Measurements from ENCODE around the gene SIK3.
"Not testable (repeated sequence)": the region's sequence is repeated elsewhere in the genome, so short reads cannot be mapped to it uniquely, and the experiment has no call there.

SIK3 gene

GRCh38 chr11:116835042-116835772 is 263.0 kb downstream of the SIK3 start:
- peak; percentile 78 for DNase-seq

DNA sequence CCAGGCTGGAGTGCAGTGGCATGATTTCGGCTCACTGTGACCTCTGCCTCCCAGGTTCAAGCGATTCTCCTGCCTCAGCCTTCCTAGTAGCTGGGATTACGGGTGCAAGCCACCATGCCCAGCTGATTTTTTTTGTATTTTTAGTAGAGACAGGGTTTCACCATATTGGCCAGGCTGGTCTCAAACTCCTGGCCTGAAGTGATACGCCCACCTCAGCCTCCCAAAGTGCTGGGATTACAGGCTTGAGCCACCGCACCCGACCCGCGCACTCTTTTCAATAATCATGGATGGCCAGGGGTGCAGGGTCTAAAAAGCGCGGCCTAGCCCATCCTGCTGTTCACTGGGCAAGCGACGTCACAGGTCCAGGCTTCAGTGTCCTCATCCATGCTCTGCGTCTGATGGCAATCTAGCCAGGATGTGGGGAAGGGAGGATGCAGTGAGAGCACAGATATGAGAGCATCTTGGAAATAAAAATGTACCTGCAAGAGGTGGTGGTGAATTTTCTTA is 263.6 kb downstream of the SIK3 start:
- DNase-seq = not testable (repeated sequence)

GRCh38 chr11:116833816-116834534 is 264.3 kb downstream of the SIK3 start:
- DNase-seq = no peak

DNA sequence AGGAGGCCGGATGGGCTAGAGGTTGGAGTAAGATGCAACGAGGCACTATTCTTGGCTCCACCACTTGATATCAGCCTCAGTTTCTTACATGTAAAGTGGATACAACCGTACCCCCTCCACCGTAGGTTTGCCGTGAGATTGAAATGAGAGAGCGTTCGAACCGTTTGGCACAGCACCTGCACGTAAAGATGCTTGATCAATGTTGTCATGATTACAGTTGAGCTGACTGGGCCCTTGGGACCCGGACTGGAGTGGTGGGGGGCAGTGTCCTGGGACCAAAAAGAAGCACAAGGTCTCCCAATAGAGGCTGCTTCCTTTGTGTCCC is 264.8 kb downstream of the SIK3 start:
- no peak for DNase-seq

DNA sequence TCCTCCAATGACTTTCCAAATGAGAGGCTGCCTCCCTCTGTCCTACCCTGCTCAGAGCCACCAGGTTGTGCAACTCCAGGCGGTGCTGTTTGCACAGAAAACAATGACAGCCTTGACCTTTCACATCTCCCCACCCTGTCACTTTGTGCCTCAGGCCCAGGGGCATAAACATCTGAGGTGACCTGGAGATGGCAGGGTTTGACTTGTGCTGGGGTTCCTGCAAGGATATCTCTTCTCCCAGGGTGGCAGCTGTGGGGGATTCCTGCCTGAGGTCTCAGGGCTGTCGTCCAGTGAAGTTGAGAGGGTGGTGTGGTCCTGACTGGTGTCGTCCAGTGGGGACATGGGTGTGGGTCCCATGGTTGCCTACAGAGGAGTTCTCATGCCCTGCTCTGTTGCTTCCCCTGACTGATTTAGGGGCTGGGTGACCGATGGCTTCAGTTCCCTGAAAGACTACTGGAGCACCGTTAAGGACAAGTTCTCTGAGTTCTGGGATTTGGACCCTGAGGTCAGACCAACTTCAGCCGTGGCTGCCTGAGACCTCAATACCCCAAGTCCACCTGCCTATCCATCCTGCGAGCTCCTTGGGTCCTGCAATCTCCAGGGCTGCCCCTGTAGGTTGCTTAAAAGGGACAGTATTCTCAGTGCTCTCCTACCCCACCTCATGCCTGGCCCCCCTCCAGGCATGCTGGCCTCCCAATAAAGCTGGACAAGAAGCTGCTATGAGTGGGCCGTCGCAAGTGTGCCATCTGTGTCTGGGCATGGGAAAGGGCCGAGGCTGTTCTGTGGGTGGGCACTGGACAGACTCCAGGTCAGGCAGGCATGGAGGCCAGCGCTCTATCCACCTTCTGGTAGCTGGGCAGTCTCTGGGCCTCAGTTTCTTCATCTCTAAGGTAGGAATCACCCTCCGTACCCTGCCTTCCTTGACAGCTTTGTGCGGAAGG is 265.6 kb downstream of the SIK3 start:
- no peak for DNase-seq

- DNase-seq = no peak
Measured at GRCh38 chr11:116831790-116832349, 266.4 kb downstream of the SIK3 start.

DNA sequence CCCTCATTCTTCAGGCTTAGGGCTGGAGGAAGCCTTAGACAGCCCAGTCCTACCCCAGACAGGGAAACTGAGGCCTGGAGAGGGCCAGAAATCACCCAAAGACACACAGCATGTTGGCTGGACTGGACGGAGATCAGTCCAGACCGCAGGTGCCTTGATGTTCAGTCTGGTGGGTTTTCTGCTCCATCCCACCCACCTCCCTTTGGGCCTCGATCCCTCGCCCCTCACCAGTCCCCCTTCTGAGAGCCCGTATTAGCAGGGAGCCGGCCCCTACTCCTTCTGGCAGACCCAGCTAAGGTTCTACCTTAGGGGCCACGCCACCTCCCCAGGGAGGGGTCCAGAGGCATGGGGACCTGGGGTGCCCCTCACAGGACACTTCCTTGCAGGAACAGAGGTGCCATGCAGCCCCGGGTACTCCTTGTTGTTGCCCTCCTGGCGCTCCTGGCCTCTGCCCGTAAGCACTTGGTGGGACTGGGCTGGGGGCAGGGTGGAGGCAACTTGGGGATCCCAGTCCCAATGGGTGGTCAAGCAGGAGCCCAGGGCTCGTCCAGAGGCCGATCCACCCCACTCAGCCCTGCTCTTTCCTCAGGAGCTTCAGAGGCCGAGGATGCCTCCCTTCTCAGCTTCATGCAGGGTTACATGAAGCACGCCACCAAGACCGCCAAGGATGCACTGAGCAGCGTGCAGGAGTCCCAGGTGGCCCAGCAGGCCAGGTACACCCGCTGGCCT is 267.9 kb downstream of the SIK3 start:
- DNase-seq = no peak

DNA sequence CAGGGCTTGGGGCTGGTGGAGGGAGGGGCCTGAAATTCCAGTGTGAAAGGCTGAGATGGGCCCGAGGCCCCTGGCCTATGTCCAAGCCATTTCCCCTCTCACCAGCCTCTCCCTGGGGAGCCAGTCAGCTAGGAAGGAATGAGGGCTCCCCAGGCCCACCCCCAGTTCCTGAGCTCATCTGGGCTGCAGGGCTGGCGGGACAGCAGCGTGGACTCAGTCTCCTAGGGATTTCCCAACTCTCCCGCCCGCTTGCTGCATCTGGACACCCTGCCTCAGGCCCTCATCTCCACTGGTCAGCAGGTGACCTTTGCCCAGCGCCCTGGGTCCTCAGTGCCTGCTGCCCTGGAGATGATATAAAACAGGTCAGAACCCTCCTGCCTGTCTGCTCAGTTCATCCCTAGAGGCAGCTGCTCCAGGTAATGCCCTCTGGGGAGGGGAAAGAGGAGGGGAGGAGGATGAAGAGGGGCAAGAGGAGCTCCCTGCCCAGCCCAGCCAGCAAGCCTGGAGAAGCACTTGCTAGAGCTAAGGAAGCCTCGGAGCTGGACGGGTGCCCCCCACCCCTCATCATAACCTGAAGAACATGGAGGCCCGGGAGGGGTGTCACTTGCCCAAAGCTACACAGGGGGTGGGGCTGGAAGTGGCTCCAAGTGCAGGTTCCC is 268.6 kb downstream of the SIK3 start, which contains the start of gene APOC3:
Gene APOC3 (plus strand): TSS at position 383 of the 659 bp plus-strand sequence. CDS start 676 bp downstream, outside the sequence.
- no peak for DNase-seq

DNA sequence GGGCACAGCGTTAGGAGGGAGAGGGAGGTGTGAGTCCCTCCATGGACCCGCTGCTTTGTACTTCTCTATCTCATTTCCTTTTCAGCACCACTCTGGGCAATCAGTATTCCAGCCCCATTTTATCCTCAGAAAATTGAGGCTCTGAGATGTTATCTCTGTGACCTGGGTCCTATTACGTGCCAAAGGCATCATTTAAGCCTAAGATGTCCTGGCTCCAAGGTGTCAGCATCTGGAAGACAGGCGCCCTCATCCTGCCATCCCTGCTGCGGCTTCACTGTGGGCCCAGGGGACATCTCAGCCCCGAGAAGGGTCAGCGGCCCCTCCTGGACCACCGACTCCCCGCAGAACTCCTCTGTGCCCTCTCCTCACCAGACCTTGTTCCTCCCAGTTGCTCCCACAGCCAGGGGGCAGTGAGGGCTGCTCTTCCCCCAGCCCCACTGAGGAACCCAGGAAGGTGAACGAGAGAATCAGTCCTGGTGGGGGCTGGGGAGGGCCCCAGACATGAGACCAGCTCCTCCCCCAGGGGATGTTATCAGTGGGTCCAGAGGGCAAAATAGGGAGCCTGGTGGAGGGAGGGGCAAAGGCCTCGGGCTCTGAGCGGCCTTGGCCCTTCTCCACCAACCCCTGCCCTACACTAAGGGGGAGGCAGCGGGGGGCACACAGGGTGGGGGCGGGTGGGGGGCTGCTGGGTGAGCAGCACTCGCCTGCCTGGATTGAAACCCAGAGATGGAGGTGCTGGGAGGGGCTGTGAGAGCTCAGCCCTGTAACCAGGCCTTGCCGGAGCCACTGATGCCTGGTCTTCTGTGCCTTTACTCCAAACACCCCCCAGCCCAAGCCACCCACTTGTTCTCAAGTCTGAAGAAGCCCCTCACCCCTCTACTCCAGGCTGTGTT is 269.4 kb downstream of the SIK3 start:
- DNase-seq = no peak

DNA sequence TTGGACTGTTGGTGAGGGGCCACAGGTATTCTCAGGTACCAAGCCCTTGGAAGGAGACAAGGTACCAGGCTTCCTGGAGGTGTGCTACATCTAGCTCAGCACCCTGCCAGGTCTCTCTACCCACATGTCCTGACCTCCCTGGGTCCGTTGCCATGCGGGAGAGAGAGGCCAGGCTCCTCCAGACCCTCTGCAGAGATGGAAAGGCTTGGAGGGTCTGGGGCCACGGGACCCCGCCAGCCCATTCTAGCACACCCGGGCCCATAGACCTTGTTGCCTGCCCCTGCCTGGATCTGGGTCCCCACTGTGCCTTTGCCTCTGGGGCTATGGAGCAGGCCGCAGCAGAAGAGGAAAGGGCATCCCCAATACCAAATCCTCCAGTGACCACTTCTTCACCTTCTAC is 270.8 kb downstream of the SIK3 start:
- DNase-seq = no peak

GRCh38 chr11:116826751-116827431 is 271.3 kb downstream of the SIK3 start:
- no peak for DNase-seq

DNA sequence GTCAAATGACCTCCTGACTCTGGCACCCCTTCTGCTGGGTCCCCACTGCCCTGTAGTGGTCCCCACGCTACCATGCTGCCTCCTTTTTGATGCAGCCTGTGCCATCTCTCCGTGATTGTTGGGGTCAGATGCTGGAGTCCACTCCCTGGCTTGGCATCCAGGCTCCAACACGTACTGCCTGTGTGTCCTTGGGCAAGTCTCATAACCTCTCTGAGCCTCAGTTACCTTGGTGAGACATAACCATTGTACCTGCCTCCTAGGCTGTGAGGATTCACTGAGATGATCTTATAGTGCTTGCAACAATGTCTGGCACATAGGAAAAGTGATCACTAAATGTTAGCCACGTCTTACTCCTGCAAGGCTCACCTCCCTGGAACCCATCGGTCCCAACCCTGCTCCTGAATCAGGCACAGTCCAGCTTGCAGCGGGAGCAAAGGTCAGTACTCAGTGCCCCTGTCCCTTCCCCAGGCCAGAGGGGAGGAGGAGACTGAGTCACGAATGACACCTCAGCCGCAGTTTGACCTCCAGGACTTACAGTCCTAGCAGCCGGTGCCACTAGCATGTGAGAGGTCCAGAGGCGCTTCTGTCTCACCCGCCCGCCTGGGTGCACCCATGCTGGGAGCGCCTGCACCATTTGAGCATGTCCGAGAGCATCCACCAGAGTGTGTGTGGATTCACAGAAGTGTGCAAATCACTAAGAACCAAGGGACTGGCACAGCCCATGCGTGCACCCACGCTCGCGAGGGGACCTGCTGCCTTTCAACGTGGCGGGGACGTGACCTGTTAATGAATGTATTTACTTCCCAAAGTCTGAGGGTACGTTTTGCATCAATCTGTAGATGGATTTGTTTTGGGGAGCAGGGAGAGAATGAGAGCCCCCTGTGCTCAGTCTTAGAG is 272.1 kb downstream of the SIK3 start:
- DNase-seq = no peak

- DNase-seq = no peak
Measured at GRCh38 chr11:116825434-116825833, 272.8 kb downstream of the SIK3 start.

DNA sequence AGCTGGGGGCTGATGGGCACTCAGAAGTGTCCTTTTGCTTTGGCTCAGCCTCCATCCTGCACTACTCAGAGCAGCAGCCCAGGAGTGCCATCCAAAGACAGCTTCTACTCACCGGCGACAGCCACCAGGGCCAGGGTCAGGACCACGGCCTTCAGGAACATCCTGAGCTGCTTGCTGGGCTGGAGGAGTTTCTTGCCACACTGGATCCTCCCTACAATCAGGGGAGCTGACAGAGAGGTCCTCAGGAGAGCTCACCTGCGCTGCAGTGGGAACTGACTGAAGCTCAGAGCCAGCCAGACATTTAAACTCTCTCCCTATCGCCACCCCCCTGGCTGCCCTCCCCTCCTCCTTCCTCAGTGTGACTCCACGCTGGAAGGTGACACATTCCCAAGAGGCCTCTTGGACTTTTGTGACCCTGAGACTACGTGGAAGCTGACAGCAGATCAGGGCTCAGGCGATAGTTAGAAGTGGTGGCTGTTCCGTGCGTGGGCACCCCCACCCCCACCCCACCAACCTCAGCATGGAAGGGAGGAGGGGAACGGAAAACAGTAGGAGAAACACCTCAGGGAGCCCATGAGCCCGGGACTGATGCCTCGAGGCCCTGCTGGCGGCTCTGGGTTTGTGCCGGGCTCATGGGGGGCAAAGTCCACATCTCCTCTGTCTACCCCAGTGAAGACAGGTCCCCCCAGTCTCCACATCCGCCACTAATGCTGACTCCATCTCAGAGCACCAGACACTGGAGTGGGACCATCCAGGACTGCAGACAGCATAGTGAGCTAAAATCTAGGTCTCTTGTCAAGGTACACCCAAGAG is 275.0 kb downstream of the SIK3 start, which contains the start of gene APOA4:
Gene APOA4 (minus strand): TSS at position 274 of the 813 bp plus-strand sequence. CDS start 113 bp downstream, at position 161.
- DNase-seq = no peak

GRCh38 chr11:116822575-116822974 is 275.7 kb downstream of the SIK3 start:
- no peak for DNase-seq

- no peak for DNase-seq
Measured at GRCh38 chr11:116821050-116821918, 276.9 kb downstream of the SIK3 start.

DNA sequence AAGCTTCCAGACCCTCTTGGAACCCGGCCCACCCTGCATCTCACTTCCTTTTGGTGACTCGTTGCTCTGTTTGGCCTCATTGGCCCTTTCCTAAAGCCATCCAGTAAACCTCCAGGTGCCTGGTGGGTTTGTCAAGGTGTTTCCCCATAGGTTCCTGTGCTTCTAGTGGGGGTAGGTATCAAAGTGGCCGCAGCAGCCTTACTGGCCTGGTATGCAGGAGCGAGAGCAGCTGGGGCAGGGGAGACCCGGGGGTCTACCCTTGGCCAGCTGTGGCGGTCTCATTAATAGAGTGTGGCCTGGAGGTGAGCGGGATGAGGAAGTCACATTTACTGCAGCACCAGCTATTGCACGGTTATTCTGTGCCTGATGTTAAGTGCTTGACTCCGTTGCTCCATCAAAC is 279.2 kb downstream of the SIK3 start:
- DNase-seq = no peak

Data from MV-4-11 (cell line).